HG03575 (cell line): ENCODE measurements around the gene LMLN.
"Not testable (repeated sequence)": the region's sequence is repeated elsewhere in the genome, so short reads cannot be mapped to it uniquely, and the experiment has no call there.

ENCODE experiments used
- ATAC-seq: cut with Tn5 transposase; IDR thresholded peaks from one replicate; pipeline ENCODE4 v1.9.1; 2021; ENCODE audit not compliant: unreplicated experiment, insufficient number of reproducible peaks, low FRiP score; ENCODE audit errors: extremely low read depth

LMLN gene

DNA sequence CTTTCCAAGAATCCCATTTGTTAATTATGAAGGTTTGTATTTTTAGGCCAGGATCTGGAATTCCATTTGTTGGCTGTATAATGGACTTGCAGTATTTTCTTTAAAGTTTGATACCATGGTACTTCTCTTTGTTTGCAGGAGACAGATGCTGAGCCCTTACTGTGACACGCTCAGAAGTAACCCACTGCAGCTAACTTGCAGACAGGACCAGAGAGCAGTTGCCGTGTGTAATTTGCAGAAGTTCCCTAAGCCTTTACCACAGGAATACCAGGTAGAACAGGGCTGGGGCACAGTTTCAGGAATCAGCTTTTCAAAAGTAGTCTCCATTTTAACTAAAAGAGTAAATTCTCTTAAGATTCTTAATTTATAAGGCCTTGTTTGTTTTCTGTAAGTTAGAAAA lies 59.1 kb downstream of the LMLN start:
- ATAC-seq, result no peak

- no peak for ATAC-seq
Measured at GRCh38 chr3:198021320-198021719, 61.3 kb downstream of the LMLN start.

DNA sequence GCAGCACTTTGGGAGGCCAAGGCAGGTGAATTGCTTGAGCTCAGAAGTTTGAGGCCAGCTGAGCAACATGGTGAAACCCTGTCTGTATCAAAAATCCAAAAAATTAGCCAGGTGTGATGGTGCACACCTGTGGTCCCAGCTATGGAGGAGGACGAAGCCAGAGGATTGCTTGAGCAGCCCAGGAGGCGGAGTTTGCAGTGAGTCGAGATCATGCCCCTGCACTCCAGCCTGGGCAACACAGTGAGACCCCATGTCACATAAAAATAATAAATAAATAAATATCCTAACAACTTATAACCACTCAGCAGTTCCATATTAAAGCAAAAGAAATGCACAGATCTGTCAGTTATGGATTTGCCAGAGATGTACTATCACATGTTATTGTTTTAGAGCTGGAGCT lies 62.6 kb downstream of the LMLN start:
- ATAC-seq, result no peak

DNA sequence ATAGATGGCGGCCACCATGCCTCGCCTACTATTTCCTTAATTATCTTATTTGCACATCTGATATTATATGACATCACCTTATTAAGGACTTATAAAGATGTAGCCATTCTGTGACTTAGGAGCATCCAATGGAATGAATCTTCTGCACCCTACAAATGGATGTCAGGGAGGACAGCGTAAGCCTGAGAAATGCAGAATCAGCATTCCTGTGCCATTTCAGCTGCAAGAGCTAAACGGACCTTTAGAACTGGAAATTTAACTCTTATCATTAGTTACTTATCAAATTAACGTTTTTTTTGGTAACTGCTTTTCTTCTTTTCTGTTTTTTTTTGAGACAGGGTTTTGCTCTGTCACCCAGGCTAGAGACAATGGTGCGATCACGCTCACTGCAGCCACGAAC lies 65.6 kb downstream of the LMLN start:
- no peak for ATAC-seq

DNA sequence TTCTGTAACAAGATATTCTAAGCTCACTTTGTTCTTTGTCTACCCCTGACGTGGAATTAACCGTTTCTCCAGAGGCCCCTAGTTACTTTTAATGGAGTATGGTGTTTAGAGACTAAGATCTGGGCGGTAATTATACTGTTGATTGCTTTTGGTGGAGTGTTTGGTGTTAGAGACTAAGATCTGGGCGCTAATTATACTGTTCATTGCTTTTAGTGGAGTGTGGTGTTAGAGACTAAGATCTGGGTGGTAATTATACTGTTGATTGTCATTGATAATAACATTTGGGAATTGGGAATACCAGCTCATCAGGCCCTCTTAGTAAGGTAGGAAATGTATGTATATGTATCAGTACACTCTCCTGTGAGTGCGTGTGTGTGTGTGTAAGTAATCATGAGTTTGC lies 66.6 kb downstream of the LMLN start:
- ATAC-seq, result no peak

- ATAC-seq, result no peak
Measured at GRCh38 chr3:198027045-198027798, 67.2 kb downstream of the LMLN start.

DNA sequence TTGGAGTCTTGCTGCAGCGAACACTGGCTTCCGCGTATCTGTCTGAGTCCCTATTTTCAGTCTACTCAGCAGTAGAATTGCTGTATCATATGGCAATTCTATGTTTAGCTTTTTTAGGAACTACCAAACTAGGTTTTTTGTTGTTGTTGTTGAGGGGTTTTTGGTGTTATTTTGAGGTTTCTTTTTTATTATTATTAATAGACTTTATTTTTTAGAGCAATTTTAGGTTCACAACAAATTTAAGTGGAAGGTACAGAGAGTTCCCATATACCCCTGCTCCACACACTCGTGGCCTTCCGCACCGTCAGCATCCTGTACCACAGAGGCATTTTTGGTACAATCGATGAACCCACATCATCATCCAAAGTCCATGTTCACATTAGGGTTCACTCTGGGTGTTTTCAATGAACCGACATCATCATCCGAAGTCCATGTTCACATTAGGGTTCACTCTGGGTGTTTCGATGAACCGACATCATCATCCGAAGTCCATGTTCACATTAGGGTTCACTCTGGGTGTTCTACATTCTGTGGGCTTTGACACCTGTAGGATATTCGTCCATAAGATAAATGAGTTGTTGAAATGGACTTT lies 67.9 kb downstream of the LMLN start:
- no peak for ATAC-seq

GRCh38 chr3:198028718-198029117 lies 68.7 kb downstream of the LMLN start:
- no peak for ATAC-seq

GRCh38 chr3:198030125-198030524 lies 70.1 kb downstream of the LMLN start:
- ATAC-seq, result no peak

GRCh38 chr3:198030726-198031125 lies 70.7 kb downstream of the LMLN start:
- no peak for ATAC-seq

- ATAC-seq, result no peak
Measured at GRCh38 chr3:198032039-198032936, 72.3 kb downstream of the LMLN start.

DNA sequence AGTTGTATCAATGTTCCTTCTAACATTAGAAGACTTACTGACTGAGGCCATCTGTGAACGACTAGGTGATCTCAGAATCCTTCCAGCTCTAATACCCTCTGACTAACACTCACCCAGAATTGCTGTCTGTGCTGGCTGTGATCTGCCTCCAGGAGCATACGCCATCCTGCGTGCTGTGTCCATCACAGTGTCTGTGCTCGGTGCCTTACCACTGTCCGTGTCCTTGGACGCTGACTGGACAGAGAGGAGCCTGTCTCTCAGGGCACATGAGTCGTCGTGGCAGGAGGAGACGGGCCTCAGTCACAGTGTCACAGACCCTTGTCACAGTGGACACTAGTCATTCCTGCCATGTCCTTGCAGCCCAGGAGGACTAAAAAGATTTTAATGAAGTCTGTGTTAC lies 83.1 kb downstream of the LMLN start:
- ATAC-seq, result no peak

DNA sequence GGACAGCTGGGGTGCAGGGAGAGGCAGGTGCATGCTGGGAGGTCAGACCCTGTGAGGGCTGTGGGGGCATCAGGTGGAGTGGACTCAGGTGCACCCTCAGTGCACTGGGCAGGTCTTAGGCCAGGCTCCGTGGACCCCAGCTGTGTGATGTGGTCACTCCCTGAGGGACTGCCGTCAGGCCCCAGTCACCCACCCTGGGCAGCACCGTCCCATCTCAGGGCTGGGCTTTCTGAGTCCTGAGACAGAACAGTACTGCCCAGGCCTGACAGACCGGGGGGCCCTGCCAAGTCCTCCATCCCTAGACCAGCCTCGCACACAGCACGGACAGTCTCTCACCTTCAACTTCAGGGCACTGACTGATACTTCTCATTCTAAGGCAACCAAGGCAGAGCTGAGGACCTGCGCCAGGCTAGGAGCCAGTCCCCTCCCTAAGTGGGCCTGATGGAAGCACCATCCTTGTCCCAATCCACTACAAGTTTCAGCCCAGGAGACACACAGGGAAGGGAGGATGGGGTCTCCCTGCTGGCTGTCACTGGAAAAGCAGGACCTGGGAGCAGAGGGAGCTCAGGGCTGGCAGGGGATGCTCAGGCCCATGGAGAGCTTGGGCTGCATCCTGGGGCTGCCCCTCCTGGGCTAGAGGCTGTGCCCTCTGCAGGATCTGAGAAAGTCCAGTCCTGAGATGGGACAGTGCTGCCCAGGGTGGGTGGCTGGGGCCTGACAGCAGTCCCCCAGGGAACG lies 86.3 kb downstream of the LMLN start:
- no peak for ATAC-seq

DNA sequence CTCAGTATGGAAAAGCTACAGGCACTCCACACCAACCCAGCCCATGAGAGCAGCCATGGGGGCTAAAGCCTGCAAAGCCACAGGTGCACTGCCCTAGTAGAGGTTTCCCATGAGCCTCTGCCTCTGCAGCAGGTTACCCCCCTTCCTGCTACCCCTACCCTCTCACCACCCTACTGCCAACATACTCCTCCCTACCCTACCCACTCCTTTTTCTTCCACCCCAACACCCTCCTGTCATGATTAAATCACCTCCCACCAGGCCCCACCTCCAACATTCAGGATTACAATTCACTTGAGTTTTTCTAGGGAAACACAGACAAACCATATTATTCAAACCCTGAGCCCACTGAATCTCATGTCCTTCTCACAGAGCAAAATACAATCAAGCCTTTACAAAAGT lies 88.4 kb downstream of the LMLN start:
- ATAC-seq, result no peak

DNA sequence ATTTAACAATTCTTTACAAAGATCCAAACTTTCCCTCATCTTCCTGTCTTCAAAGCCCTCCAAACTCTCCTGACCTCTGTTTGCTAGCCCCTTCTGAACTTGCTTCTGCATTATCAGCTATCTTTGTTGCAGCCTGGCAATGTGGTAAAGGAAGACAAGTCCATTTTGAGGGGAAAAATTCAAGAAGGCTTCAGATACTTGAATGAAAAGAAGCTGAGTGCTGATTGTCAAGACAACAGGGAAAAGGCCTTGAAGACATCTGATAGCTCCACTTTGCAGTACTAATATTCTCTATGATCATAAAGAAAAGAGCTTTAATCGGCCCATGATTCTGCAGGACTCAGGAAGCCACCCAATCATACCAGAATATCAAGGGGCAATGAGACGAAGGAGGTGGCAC lies 91.8 kb downstream of the LMLN start:
- ATAC-seq, result no peak

DNA sequence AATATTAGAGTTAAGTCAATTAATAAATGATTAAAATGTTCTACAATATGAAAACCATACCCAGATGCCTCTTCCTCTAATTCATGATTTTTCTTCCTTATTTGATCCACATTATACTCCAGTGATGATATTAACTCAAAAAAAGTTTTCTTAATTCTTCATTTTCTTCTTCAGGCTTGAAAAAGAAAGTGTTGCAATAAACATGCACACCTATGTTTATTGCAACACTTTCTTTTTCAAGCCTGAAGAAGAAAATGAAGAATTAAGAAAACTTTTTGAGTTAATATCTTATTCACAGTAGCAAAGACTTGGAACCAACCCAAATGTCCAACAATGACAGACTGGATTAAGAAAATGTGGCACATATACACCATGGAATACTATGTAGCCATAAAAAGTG lies 93.4 kb downstream of the LMLN start:
- not testable (repeated sequence) for ATAC-seq

GRCh38 chr3:198061119-198062067 lies 101.4 kb downstream of the LMLN start:
- ATAC-seq, result no peak

DNA sequence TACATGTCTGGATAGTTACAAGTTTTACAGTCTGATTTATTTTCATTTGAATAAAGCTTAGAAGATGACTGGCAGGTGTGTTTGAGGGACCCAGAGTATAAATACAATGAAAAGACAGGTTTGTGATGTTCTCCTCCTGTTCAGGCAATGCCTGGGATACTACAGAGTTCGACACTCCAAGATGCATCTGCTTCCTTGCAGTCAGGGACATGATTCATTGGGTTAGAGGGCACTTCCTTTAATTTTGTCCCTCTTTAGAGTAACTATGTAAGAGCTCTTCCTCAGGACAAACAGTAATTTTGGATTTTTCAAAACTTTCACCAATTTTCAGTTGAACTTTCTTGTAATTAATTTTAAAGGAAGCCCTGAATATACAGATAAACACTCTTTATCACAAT lies 102.0 kb downstream of the LMLN start:
- ATAC-seq, result no peak
